HG03103 (cell line): ENCODE measurements around the gene SOCS6.

Experiments used
- ATAC-seq: cut with Tn5 transposase; IDR thresholded peaks from one replicate; pipeline ENCODE4 v1.9.1; 2021; ENCODE audit warnings: low read depth; ENCODE audit not compliant: unreplicated experiment

SOCS6 gene

GRCh38 chr18:70288171-70288850 is 534 bp upstream of the SOCS6 start:
- peak; percentile 8 for ATAC-seq

GRCh38 chr18:70289351-70290312 is 787 bp downstream of the SOCS6 start:
- ATAC-seq: peak; percentile 42

- no peak for ATAC-seq
Measured at GRCh38 chr18:70290482-70291294, 1.8 kb downstream of the SOCS6 start.

GRCh38 chr18:70291295-70291574 is 2.4 kb downstream of the SOCS6 start:
- no peak for ATAC-seq

- no peak for ATAC-seq
Measured at GRCh38 chr18:70292628-70293027, 3.8 kb downstream of the SOCS6 start.

GRCh38 chr18:70293166-70293565 is 4.3 kb downstream of the SOCS6 start:
- no peak for ATAC-seq

- ATAC-seq: no peak
Measured at GRCh38 chr18:70294471-70295191, 5.8 kb downstream of the SOCS6 start.

GRCh38 chr18:70295192-70296188 is 6.6 kb downstream of the SOCS6 start:
- ATAC-seq: no peak

- ATAC-seq: no peak
Measured at GRCh38 chr18:70296289-70296688, 7.4 kb downstream of the SOCS6 start.

GRCh38 chr18:70296781-70297180 is 7.9 kb downstream of the SOCS6 start:
- no peak for ATAC-seq

- ATAC-seq: no peak
Measured at GRCh38 chr18:70299393-70299792, 10.5 kb downstream of the SOCS6 start.

GRCh38 chr18:70301667-70302066 is 12.8 kb downstream of the SOCS6 start:
- ATAC-seq: no peak

- no peak for ATAC-seq
Measured at GRCh38 chr18:70308555-70309294, 19.9 kb downstream of the SOCS6 start.

GRCh38 chr18:70310560-70311320 is 21.9 kb downstream of the SOCS6 start:
- ATAC-seq: no peak

GRCh38 chr18:70311726-70312125 is 22.9 kb downstream of the SOCS6 start:
- no peak for ATAC-seq

- ATAC-seq: no peak
Measured at GRCh38 chr18:70313640-70314039, 24.8 kb downstream of the SOCS6 start.

- no peak for ATAC-seq
Measured at GRCh38 chr18:70314151-70314782, 25.4 kb downstream of the SOCS6 start.
